Right lobe of liver (tissue), 6 donors: Measurements from ENCODE around the gene BET1. TPM values are rescaled to one million over a fixed set of nuclear protein-coding genes. Genes with fewer than 3 reads are reported as not detected.

Source experiments
- ATAC-seq, 4 donors: fragments of 200-7000 bp; cut with Tn5 transposase; one replicate each; pipeline ENCODE4 v1.9.1; 2020; ENCODE audit warnings: mild to moderate bottlenecking in 4 of 4, moderate library complexity in 4 of 4
- DNase-seq, 3 donors: peaks; one replicate each; pipeline ENCODE4 v3.0.0-alpha.2; 2020
- H3K27ac ChIP-seq, 3 donors: fragments of 200-600 bp; one replicate each; pipeline ENCODE4 v1.8.0; 2022
- H3K27me3 ChIP-seq, 2 donors: fragments of 200-600 bp; one replicate each; pipeline ENCODE4 v1.8.0; 2022
- H3K36me3 ChIP-seq, 4 donors: fragments of 200-600 bp; sonication (generic) in 1 of 4; one replicate each; pipeline versions ENCODE4 v1.5.1 to v1.8.0; 2017 to 2022; ENCODE audit warnings: control low read depth in 1 of 4
- H3K4me1 ChIP-seq, 4 donors: fragments of 200-600 bp; sonication (generic) in 1 of 4; one replicate each; pipeline versions ENCODE4 v1.5.1 to v1.8.0; 2017 to 2022; ENCODE audit warnings: control low read depth in 1 of 4
- H3K4me3 ChIP-seq, 3 donors: fragments of 200-600 bp; one replicate each; pipeline ENCODE4 v1.8.0; 2022
- H3K9me3 ChIP-seq, 4 donors: fragments of 200-600 bp; sonication (generic) in 1 of 4; one replicate each; pipeline versions ENCODE4 v1.5.1 to v1.8.0; 2017 to 2022; ENCODE audit warnings: control low read depth in 1 of 4
- CTCF ChIP-seq, 4 donors: fragments of 200-600 bp in 3 of 4; fragments of 450-650 bp in 1 of 4; IDR thresholded peaks; one replicate each; pipeline versions ENCODE4 v1.5.1 to v1.8.0; 2016 to 2022; ENCODE audit warnings: antibody characterized with exemption in 4 of 4, mild to moderate bottlenecking in 2 of 4
- POLR2A ChIP-seq: fragments of 450-650 bp; IDR thresholded peaks from one replicate; pipeline ENCODE4 v1.6.1; 2017; ENCODE audit warnings: antibody characterized with exemption, mild to moderate bottlenecking
- WGBS: methylation state at CpG from one replicate; pipeline ENCODE4 v1.1.6; 2018; ENCODE audit warnings: low coverage, low lambda C conversion rate; ENCODE audit not compliant: insufficient coverage; ENCODE audit errors: missing lambda C conversion rate; 5-methylcytosine and 5-hydroxymethylcytosine counted together
- intact Hi-C, 2 donors: fragments of 100-400 bp; cut with DNase I; formaldehyde crosslinking; loops; one replicate each; pipeline versions ENCODE4 v1.11.2 to v1.14.1; 2022
- total RNA-seq, 6 experiments: library from RNA; depleted of rRNA in 2 of 6; stranded (reverse); fragments of >200 nt in 2 of 6; fragmentation: NEBNext Ultra II Directional in 3 of 6; extraction: Animal tissue kit (Norgen Biotek cat#: 25700) in 3 of 6; gene quantifications; one replicate each; pipeline versions ENCODE4 v1.1.0 to v1.2.4, GENCODE V29; 2016 to 2023
- donor health status: DM: no; HTN: yes; CAD: no.
- donor health status: DM: no; HTN: no; CAD: no.
- donor health status: DM: no; HTN: no; CAD: no.
- donor health status: DM: no; HTN: yes; CAD: no.
- donor health status: DM: no; HTN: yes; CAD: no.

The BET1 gene
- total RNA-seq, 6 experiments from 2014 or later, result 12.4 to 19.7 (median 16.5) TPM

DNA sequence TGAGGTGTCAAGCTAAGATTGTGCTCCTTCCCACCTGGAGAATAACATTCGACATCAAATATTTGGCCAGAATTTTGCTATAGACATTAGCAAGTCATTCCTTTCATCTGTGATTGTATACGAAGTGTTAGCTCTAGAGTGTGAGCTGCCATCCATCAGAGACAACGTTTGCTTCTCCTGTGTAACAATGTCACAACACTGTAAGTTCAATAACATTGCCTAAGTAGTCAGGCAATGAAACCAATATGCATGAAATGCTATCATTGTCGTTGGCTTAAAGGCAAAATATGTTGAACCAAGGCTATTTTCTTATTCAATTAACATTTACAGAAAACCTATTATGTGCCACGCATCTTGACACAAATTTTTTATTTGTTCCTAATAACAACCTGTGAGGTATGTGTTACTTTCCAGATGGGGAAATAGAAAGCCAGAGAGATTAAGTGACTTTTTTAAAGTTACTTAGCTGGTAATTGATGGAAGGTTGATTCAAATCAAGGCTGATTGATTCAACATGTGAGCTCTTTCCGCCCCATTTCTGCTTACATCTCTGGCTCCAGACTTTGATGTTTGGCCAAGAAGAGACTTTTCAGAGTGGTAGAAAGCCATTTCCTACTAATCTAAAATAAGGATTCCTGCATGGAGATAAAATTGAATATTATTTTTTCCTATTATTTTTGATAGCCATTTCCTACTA is 32.0 kb downstream of the BET1 start:
- 68% methylated on average over 6 of the region's 6 CpGs for WGBS
- TF ChIP-seq CTCF (IDR thresholded peaks at IDR 0.05), result no peak
- no peak for TF ChIP-seq POLR2A
- Histone ChIP-seq H3K27ac (no peak overlapping the region), H3K27me3 (no peaks in the 10 kb centered on the region), H3K4me3 (no peak overlapping the region), H3K36me3 (no peaks in the 10 kb centered on the region), H3K9me3 (no peaks in the 10 kb centered on the region), H3K4me1 (no peaks in the 10 kb centered on the region)
- ATAC-seq, result no peak
- no peak for DNase-seq
- intact Hi-C loops, result no loop called here

DNA sequence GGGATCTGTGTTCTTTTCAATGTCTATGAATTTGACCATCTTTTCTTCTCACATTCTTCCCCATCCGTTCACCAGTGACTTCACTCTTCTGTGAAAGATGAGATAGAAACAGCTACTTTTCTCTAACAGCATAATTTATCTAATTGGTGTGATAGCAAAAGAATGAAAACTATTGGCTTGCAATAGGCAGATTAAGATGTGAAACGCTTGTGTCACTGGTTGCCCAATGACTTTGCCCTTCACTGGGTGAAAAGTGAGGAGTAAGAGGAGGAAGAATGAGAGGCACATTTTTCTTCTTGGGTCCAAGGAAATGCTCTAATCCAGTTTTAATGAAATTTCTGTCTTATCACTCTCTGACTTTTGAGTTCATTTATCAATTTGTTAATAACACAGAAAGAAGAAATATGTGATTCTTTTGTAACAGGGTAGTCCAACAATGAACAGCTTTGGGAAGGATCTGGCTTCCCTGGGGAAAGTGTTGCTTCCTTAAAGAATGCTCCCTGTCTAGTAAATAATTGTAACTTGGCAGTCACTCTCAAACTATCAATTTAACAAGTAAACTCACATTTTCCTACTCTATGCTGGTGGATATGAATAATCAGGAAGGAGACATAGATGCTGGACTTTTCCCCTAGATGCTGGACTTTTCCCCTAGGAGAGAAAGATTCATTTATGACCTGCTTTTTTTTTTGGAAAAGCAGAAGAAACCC is 35.1 kb downstream of the BET1 start:
- Histone ChIP-seq H3K36me3 (no peaks in the 10 kb centered on the region), H3K4me3 (no peak overlapping the region), H3K4me1 (no peaks in the 10 kb centered on the region), H3K27ac (no peak overlapping the region), H3K27me3 (no peaks in the 10 kb centered on the region), H3K9me3 (no peaks in the 10 kb centered on the region)
- DNase-seq (no peak), ATAC-seq (no peak)
- 69% methylated on average over 2 of the region's 2 CpGs for WGBS
- no peak for TF ChIP-seq CTCF (IDR thresholded peaks at IDR 0.05)
- no peak for TF ChIP-seq POLR2A
- intact Hi-C loops, result no loop called here

GRCh38 chr7:93964813-93965212 is 39.3 kb downstream of the BET1 start:
- Histone ChIP-seq H3K4me3 (no peak overlapping the region), H3K27me3 (no peaks in the 10 kb centered on the region), H3K27ac (no peak overlapping the region), H3K36me3 (no peaks in the 10 kb centered on the region), H3K9me3 (no peaks in the 10 kb centered on the region), H3K4me1 (no peaks in the 10 kb centered on the region)
- ATAC-seq (no peak), DNase-seq (no peak)
- intact Hi-C loops, result no loop called here
- TF ChIP-seq POLR2A (no peak), CTCF (IDR thresholded peaks at IDR 0.05) (no peak)
- 77% methylated on average over 3 of the region's 3 CpGs for WGBS

- H3K27me3 ChIP-seq, result no peaks in the 10 kb centered on the region
- WGBS, result 89% methylated on average over 5 of the region's 5 CpGs
- DNase-seq, result no peak
- H3K4me1 ChIP-seq, result no peaks in the 10 kb centered on the region
- intact Hi-C loops, result no loop called here
- no peaks in the 10 kb centered on the region for H3K36me3 ChIP-seq
- H3K27ac ChIP-seq, result no peak overlapping the region
- TF ChIP-seq POLR2A (no peak), CTCF (IDR thresholded peaks at IDR 0.05) (no peak)
- no peak for ATAC-seq
- H3K4me3 ChIP-seq, result no peak overlapping the region
- no peaks in the 10 kb centered on the region for H3K9me3 ChIP-seq
Observed at GRCh38 chr7:93964262-93964661, 39.9 kb downstream of the BET1 start.
